Measurements from ENCODE around the gene TSC2. TPM values are rescaled to one million over a fixed set of nuclear protein-coding genes. Genes with fewer than 3 reads are reported as not detected.

Gene TSC2
- total RNA-seq, 1 donor from 2014 or later = 242 TPM

DNA sequence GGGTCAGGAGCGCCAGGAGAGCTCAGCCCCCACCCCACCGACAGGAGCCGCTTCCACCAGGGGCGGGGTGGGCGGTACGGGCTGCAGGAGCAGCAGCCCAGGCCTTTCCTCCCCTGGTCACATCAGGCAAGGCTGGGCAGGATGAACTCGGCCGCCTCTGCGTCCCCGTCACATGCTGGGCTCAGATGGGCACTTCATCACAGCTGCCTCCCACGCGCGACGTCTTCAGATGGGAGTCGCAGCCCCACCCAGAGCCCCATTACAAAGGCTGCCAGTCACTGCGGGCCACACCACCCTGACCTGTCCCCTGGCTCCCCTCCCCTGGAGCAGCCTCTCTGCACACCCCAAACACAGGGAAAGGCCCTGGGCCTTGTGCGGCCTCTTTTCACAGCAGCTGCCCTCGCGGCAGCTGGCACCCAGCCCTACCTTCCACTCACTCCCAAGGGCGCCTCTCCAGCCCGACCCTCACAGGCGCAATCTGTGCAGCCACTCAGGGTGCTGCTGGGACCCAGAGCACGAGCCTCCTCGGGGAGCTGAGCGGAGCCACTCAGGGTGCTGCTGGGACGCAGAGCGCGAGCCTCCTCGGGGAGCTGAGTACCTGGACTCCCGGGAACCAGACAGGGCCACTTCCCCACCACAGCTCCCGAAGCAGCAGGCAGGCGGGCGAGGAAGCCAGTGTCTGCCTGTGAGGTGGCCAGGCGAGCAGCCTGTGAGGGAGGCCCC is 42.8 kb upstream of the TSC2 start:
- H3K27ac Mint-ChIP-seq = no peak overlapping the region
- H3K4me3 Mint-ChIP-seq = no peak overlapping the region
- H3K9me3 Mint-ChIP-seq = no peaks in the 10 kb centered on the region
- no peak for DNase-seq (ENCODE audit: low spot score in 2 of 2, unreplicated experiment in 2 of 2)
- TF ChIP-seq, protein P1, sequence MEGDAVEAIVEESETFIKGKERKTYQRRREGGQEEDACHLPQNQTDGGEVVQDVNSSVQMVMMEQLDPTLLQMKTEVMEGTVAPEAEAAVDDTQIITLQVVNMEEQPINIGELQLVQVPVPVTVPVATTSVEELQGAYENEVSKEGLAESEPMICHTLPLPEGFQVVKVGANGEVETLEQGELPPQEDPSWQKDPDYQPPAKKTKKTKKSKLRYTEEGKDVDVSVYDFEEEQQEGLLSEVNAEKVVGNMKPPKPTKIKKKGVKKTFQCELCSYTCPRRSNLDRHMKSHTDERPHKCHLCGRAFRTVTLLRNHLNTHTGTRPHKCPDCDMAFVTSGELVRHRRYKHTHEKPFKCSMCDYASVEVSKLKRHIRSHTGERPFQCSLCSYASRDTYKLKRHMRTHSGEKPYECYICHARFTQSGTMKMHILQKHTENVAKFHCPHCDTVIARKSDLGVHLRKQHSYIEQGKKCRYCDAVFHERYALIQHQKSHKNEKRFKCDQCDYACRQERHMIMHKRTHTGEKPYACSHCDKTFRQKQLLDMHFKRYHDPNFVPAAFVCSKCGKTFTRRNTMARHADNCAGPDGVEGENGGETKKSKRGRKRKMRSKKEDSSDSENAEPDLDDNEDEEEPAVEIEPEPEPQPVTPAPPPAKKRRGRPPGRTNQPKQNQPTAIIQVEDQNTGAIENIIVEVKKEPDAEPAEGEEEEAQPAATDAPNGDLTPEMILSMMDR (IDR thresholded peaks at IDR 0.05; ENCODE audit: unreplicated experiment) = no peak
- peaks cover 24% of the 10 kb centered on the region for H3K4me1 Mint-ChIP-seq
- no peaks in the 10 kb centered on the region for H3K27me3 Mint-ChIP-seq (ENCODE audit: low read depth)
- peaks cover 8% of the 10 kb centered on the region for H3K36me3 Mint-ChIP-seq

DNA sequence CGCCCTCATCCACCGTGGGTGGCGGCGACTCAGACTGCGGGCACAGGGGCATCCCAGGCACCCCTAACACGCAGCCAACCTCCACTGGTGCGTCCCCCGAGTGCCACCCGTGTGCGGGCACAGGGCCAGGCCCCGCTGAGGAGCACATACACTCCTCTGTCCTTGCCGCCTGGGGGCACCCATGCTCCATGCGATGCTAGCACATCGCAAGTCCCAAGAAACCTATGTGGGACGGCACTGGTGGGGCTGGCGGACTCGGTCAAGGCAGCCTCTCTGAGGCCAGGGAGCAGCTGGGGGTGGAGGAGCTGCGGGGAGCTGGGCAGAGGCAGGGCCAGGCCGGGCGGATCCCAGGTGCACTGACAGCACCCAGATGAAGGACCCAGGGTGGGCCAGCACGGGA is 42.1 kb upstream of the TSC2 start:
- TF ChIP-seq, protein P1 (IDR thresholded peaks at IDR 0.05; ENCODE audit: unreplicated experiment) = no peak
- Mint-ChIP-seq H3K9me3 (no peaks in the 10 kb centered on the region), H3K4me3 (no peak overlapping the region), H3K27me3 (ENCODE audit: low read depth) (no peaks in the 10 kb centered on the region), H3K36me3 (peaks cover 8% of the 10 kb centered on the region), H3K27ac (no peak overlapping the region), H3K4me1 (peaks cover 29% of the 10 kb centered on the region)
- DNase-seq (ENCODE audit: low spot score in 2 of 2, unreplicated experiment in 2 of 2) = no peak

DNA sequence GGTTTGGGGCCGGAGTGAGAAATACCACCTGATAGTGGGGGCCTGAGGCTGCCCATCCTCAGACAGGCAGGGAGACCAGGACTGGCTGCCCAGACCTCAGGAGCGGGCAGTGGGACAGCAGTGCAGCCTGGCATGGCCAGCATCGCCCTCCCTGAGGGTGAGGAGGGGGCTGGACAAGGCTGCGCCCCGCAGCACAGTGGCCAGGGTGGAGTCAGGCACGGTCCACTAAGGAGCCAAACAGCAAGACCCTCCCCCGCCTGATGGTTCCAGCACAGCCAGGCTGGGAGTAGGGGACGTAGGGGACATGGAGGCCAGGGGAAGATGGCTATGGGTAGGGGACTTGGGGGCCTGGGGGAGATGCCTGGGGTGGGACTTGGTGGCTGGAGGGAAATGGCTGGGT is 41.5 kb upstream of the TSC2 start:
- peaks cover 4% of the 10 kb centered on the region for H3K36me3 Mint-ChIP-seq
- DNase-seq (ENCODE audit: low spot score in 2 of 2, unreplicated experiment in 2 of 2) = no peak
- no peaks in the 10 kb centered on the region for H3K27me3 Mint-ChIP-seq (ENCODE audit: low read depth)
- H3K4me3 Mint-ChIP-seq = no peak overlapping the region
- no peaks in the 10 kb centered on the region for H3K9me3 Mint-ChIP-seq
- TF ChIP-seq, protein P1 (IDR thresholded peaks at IDR 0.05; ENCODE audit: unreplicated experiment) = no peak
- H3K27ac Mint-ChIP-seq = peak overlapping the region; percentile 30
- peaks cover 29% of the 10 kb centered on the region for H3K4me1 Mint-ChIP-seq

DNA sequence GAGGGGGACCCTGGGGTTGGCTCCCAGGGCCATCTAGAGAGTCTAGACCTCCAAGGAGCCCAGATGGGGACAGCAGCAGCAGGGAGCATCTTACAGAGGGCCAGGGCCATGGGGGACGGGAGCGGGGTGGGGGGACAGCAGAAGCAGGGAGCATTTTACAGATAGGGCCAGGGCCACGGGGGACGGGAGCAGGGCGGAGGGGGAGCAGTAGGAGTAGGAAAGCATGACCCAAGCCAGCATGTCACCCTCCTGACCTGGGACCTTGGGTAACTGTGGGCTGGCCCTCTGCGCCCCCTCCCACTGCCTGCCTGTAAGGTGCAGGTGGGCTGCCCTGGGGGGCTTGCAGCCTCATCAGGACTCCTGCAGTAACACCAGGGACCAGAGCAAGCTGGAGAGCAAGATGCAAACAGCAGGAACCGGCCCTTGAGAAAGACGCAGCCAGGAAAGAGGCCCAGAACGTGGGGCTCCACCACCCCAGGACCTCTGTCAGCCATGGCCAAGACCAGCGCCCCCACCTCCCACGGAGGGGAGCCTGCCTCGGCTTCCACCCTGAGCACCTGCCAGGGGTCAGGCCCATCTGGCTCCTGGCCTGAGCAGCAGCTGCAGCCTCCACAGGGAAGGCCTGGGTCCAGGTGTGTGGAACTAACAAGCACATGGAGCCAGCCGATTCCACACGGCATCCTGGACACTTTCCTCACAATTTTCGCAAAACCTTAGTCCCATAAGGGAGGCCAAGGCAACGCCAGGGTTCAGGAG is 40.5 kb upstream of the TSC2 start:
- H3K27ac Mint-ChIP-seq = peak overlapping the region; percentile 34
- TF ChIP-seq, protein P1 (IDR thresholded peaks at IDR 0.05; ENCODE audit: unreplicated experiment) = no peak
- no peaks in the 10 kb centered on the region for H3K27me3 Mint-ChIP-seq (ENCODE audit: low read depth)
- no peak for DNase-seq (ENCODE audit: low spot score in 2 of 2, unreplicated experiment in 2 of 2)
- H3K36me3 Mint-ChIP-seq = peaks cover 3% of the 10 kb centered on the region
- H3K4me3 Mint-ChIP-seq = peak overlapping the region; percentile 67
- peaks cover 29% of the 10 kb centered on the region for H3K4me1 Mint-ChIP-seq
- H3K9me3 Mint-ChIP-seq = no peaks in the 10 kb centered on the region

DNA sequence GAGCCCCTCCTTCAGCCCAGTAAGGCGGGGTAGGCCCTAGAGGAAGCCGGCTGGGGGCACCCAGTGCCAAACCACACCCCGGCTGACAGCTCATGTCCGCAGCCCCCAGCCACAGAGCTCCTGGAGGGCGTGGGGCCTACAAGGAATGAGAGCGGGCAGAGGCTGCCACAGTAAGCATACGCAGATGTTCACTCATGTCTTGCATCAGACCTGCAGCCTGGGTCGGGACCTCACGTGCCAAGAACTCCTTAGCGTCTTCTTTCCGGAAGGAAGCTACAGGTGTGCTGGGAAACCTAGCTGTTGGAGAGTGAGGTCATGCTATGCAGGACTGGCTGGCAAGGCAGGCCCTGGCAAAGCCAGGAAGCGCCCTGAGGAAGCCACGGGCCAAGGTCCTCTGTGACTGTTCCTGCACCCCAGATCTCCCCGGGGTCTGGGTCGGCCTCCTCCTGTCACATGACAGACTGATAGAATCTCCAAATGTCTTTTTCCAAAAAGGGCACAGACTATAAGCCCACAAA is 39.7 kb upstream of the TSC2 start:
- H3K36me3 Mint-ChIP-seq = no peaks in the 10 kb centered on the region
- TF ChIP-seq, protein P1 (IDR thresholded peaks at IDR 0.05; ENCODE audit: unreplicated experiment) = no peak
- H3K27ac Mint-ChIP-seq = peak overlapping the region; percentile 92
- no peaks in the 10 kb centered on the region for H3K27me3 Mint-ChIP-seq (ENCODE audit: low read depth)
- H3K4me3 Mint-ChIP-seq = peak overlapping the region; percentile 67
- no peaks in the 10 kb centered on the region for H3K9me3 Mint-ChIP-seq
- peaks cover 29% of the 10 kb centered on the region for H3K4me1 Mint-ChIP-seq
- no peak for DNase-seq (ENCODE audit: low spot score in 2 of 2, unreplicated experiment in 2 of 2)
